Bronchial epithelial cell (primary cell): ENCODE measurements around the gene JAZF1. TPM values are rescaled to one million over a fixed set of nuclear protein-coding genes. Genes with fewer than 3 reads are reported as not detected.

Source experiments
- DNase-seq: peaks from one replicate; pipeline ENCODE4 v3.0.0-alpha.2; 2010; ENCODE audit warnings: low read depth
- FAIRE-seq: peaks from 2 replicates; lab custom pipeline; 2011; peaks lifted over from hg19 to GRCh38; lab: Jason Lieb, UNC
- H3K27me3 ChIP-seq: 2 replicates; pipeline ENCODE4 v1.5.1; 2011; ENCODE audit warnings: low read length; ENCODE audit not compliant: control insufficient read depth, insufficient read depth
- H3K36me3 ChIP-seq: 2 replicates; pipeline ENCODE4 v1.5.1; 2011; ENCODE audit warnings: low read length; ENCODE audit not compliant: control insufficient read depth, insufficient read depth
- H3K4me3 ChIP-seq: 2 replicates; pipeline ENCODE4 v1.5.1; 2011; ENCODE audit warnings: mild to moderate bottlenecking, low read depth, low read length, control low read depth
- CTCF ChIP-seq: IDR thresholded peaks from 2 replicates; pipeline ENCODE4 v1.5.1; 2011; ENCODE audit warnings: mild to moderate bottlenecking, moderate library complexity, low read length, control low read depth, inconsistent platforms; ENCODE audit not compliant: insufficient read depth, severe bottlenecking
- total RNA-seq: library from RNA; depleted of rRNA; stranded (reverse); fragments of >200 nt; gene quantifications from 2 replicates; pipeline ENCODE4 v1.2.1, GENCODE V29; 2014

The JAZF1 gene
- total RNA-seq, 1 donor from 2014 or later, result 1.1 TPM

DNA sequence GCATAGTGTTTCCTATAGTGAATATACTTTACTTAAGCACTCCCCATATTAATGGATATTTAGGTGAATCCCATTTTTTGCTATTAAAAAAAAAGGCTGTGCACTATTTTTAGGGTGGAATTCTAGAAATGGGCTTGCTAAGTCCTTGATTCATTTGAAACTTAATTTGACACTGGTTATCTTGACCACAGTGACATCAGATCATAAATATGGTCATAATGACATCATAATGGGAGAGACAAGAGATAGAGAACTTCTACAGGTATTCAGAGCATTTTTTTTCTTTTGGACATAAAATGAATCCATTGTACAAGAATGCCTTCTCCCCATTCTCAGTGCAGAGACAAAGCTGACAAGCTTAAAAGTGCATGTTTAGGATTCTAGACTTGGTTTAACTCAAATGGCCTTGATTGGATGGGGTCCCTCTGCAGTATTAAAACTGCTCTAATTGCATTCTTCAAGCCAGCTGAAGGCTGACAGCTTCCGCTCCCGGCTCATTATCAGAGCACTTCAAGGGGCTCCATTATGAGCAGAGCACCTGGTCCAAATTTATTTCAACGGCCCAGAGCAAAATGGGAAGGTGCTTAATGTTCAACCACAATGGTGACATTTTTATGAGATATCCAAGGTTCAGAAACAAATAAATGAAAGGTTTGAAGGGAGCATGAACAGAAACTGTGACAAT is 104.8 kb downstream of the JAZF1 start:
- H3K27me3 ChIP-seq, result no peaks in the 10 kb centered on the region
- DNase-seq (no peak), FAIRE-seq (no peak)
- no peaks in the 10 kb centered on the region for H3K36me3 ChIP-seq
- H3K4me3 ChIP-seq, result no peak overlapping the region
- no peak for TF ChIP-seq CTCF

DNA sequence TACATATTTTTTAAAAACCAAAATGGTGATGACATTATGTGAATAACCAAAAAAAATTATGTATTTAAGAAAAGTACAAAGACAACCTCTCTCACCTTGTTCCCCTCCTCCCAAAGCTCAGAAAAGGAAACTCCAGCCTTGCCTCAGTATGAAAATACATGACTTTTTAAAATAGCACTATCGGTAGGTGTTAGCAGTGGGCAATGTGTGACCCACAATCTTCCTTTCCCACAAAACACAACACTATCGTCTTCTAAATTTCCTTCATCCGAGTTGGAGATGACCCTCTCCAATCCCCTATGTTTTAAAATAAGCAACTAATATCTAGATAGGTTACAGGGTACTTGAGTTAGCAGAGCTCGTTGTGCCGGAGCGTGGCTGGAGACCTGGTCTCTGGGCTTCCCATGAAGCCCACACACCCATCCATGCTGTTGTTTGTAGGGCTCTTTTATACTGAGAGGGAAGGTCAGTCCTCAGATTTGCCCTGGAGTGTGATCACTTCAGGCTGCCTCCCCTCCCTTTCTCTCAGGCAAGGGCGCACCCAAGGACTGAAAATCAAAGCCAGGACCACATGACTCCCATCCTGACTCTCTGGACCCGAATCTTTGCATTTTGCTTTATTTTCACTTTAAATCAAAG is 107.6 kb downstream of the JAZF1 start:
- FAIRE-seq (no peak), DNase-seq (no peak)
- H3K4me3 ChIP-seq, result no peak overlapping the region
- no peaks in the 10 kb centered on the region for H3K27me3 ChIP-seq
- TF ChIP-seq CTCF, result no peak
- no peaks in the 10 kb centered on the region for H3K36me3 ChIP-seq

DNA sequence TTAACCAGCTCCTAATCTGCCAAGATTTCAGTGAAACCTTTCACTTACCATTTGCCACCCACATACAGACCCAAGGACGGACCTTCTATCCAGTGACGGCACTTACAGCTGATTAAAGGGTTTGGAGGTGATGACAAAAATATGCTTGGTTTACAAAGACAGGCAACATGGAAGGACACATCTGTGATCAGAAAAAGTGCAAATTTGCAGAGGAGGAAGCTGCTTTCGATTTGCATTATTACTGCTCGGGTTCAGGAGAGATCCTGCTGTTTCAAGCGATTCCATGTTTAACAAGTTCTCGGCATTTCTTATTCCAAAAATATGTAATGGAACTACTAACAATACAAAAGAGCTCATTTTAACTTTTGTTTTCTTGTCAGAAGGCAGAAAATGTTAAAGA is 109.0 kb downstream of the JAZF1 start:
- Histone ChIP-seq H3K4me3 (no peak overlapping the region), H3K36me3 (no peaks in the 10 kb centered on the region), H3K27me3 (no peaks in the 10 kb centered on the region)
- DNase-seq (no peak), FAIRE-seq (no peak)
- TF ChIP-seq CTCF, result no peak

DNA sequence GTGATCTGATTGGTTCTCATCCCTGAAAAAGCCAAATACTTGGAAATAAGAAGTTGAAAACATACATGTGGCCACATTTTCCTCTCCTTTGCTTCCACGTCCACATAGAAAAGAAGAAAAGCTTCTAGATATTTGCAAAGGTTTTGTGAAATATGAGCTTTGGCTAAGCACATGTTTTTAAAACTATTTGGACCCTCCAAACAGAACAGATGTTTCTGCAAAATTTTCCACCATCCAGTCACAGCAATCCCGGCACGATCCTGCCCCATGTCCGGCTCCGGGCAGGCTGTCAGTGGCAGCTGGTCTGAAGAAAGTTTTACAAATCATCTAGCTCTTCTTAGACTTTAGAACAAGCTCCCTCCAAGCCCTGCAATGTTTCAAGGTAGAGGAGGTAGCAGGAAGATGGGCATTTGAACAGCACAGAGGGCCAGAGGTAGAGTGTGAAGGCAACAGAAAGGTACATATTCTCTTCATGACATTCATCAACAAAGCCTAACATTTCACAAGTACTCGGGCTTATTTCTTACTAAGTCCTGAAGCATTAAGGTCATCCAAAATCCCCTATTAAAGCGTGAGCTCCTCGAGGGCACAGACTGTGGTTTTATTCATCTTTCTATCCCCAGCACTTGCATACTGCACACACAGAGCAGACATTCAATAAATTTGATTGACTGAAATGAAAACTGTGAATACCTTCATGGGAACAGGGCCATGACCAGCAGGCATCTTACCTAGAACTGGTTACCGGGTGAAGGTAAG is 110.1 kb downstream of the JAZF1 start:
- no peak overlapping the region for H3K4me3 ChIP-seq
- H3K36me3 ChIP-seq, result no peaks in the 10 kb centered on the region
- TF ChIP-seq CTCF, result no peak
- DNase-seq, result no peak
- no peak for FAIRE-seq
- no peaks in the 10 kb centered on the region for H3K27me3 ChIP-seq

DNA sequence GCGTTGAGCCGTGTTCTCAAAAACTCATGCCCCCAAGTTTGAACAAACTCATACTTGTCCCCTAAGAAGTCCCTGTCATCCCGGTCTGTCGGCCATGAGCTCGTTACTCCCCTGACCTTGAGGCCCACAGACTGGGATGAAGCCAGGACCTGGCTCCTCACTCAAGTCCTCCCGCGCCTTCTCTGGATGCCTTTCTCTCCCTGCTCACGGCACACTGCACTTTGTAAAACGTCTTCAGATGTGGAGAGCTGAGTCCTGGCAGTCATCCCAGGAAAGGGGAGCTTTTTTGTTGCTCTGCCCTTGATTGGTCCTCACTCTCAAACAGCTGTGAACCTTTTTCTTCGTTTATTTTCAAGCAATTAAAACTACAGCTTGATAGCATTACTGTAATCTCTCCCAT is 110.8 kb downstream of the JAZF1 start:
- H3K27me3 ChIP-seq, result no peaks in the 10 kb centered on the region
- no peaks in the 10 kb centered on the region for H3K36me3 ChIP-seq
- no peak for TF ChIP-seq CTCF
- FAIRE-seq, result no peak
- DNase-seq, result no peak
- no peak overlapping the region for H3K4me3 ChIP-seq
